Fibroblast of lung (primary cell): Measurements from ENCODE around the gene WWOX. TPM values are rescaled to one million over a fixed set of nuclear protein-coding genes. Genes with fewer than 3 reads are reported as not detected.

ENCODE experiments used
- DNase-seq, 2 donors: peaks; one replicate each; pipeline versions ENCODE4 v3.0.0 to v3.0.0-alpha.2; 2010; ENCODE audit warnings: low read depth in 2 of 2
- H2AFZ ChIP-seq: 2 replicates; pipeline ENCODE4 v1.5.1; 2012; ENCODE audit warnings: low read length, control low read depth, inconsistent platforms
- H3K27ac ChIP-seq: 2 replicates; pipeline ENCODE4 v1.5.1; 2011; ENCODE audit warnings: low read length, control low read depth; ENCODE audit not compliant: insufficient read depth
- H3K27me3 ChIP-seq: 2 replicates; pipeline ENCODE4 v1.5.1; 2011; ENCODE audit warnings: mild to moderate bottlenecking, low read length; ENCODE audit not compliant: control insufficient read depth, insufficient read depth
- H3K36me3 ChIP-seq: 2 replicates; pipeline ENCODE4 v1.5.1; 2011; ENCODE audit warnings: low read length; ENCODE audit not compliant: control insufficient read depth, insufficient read depth
- H3K4me1 ChIP-seq: 2 replicates; pipeline ENCODE4 v1.5.1; 2011; ENCODE audit warnings: low read length; ENCODE audit not compliant: control insufficient read depth, insufficient read depth; ENCODE audit errors: extremely low read depth
- H3K4me2 ChIP-seq: 2 replicates; pipeline ENCODE4 v1.5.1; 2011; ENCODE audit warnings: low read length, control low read depth; ENCODE audit not compliant: insufficient read depth; ENCODE audit errors: extremely low read depth
- H3K4me3 ChIP-seq, 4 experiments: fragments of 200-600 bp in 1 of 4; sonication (generic) in 1 of 4; replicated peaks in 1 of 4; 2 replicates each; pipeline ENCODE4 v1.5.1; 2011 to 2016; ENCODE audit warnings: low read length in 4 of 4, low read depth in 3 of 4, mild to moderate bottlenecking in 3 of 4, control low read depth in 2 of 4, inconsistent platforms in 1 of 4, mixed read lengths in 1 of 4; ENCODE audit not compliant: insufficient read depth in 1 of 4; ENCODE audit errors: control extremely low read depth in 1 of 4
- H3K79me2 ChIP-seq: 2 replicates; pipeline ENCODE4 v1.5.1; 2012; ENCODE audit warnings: mild to moderate bottlenecking, low read length, inconsistent platforms; ENCODE audit not compliant: control insufficient read depth, insufficient read depth
- H3K9ac ChIP-seq: 2 replicates; pipeline ENCODE4 v1.5.1; 2011; ENCODE audit warnings: mild to moderate bottlenecking, low read length, control low read depth; ENCODE audit not compliant: insufficient read depth
- H3K9me3 ChIP-seq: 2 replicates; pipeline ENCODE4 v1.5.1; 2012; ENCODE audit warnings: low read depth, low read length; ENCODE audit not compliant: control insufficient read depth, insufficient read depth
- H4K20me1 ChIP-seq: 2 replicates; pipeline ENCODE4 v1.5.1; 2011; ENCODE audit warnings: low read length; ENCODE audit not compliant: control insufficient read depth, insufficient read depth; ENCODE audit errors: extremely low read depth
- EZH2 ChIP-seq: IDR thresholded peaks from 2 replicates; pipeline ENCODE4 v1.5.1; 2012; ENCODE audit warnings: low read length, control low read depth, mild to moderate bottlenecking; ENCODE audit errors: missing control alignments
- polyA plus RNA-seq, 2 donors: library from polyadenylated mRNA; depleted of rRNA in 1 of 2; stranded (reverse) in 1 of 2; unstranded in 1 of 2; fragments of >200 nt; gene quantifications; 2 replicates each; pipeline ENCODE4 v1.2.1, GENCODE V29; 2011 to 2012; ENCODE audit warnings: missing spikeins in 1 of 2
- total RNA-seq: library from RNA; depleted of rRNA; stranded (reverse); fragments of >200 nt; gene quantifications from 2 replicates; pipeline ENCODE4 v1.2.1, GENCODE V29; 2014
- TF ChIP-seq, protein P1 (sequence below), 2 donors: IDR thresholded peaks in 1 of 2; conservative IDR thresholded peaks in 1 of 2; 1 replicate in 1 of 2; 2 replicates in 1 of 2; pipeline ENCODE4 v1.5.1; 2011 to 2012; ENCODE audit warnings: low read length in 2 of 2, control low read depth in 1 of 2, inconsistent platforms in 1 of 2, low read depth in 1 of 2, mild to moderate bottlenecking in 1 of 2

The WWOX gene
- total and polyA plus RNA-seq, 2 donors (not counting 1 experiment from before 2014, with no cell fraction given) = 5.6 to 16.3 TPM

DNA sequence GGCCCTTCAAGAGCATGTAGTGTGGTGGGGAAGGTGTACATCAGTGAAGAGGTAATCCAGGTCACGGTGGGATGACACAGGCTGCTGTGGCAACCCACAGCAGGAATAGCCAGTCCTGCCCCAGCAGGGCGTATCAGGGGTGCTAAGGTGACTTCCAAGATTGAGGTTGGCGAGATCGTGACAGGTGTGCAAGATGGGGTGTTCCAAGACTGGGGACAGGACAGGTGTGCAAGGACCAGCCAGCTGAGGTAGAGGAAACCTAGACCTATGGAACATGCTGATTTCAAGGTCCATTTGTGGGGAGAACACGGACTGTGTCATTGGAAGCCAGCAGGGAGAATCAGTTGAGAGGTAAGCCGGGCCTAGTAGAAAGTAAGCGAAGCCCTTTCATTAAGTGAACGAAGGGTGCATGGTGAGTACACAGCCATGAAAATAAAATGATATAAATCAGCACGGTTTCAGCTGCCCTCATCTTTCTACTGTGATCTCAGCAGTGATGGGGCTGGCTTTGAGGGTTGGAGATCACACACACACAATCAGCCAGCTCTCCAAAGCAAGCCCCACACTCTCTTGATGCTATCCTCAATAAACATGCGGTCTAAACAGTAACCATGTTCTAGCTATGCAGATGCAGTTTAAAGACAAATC is 497.0 kb downstream of the WWOX start:
- H3K27ac ChIP-seq = no peak overlapping the region
- no peaks in the 10 kb centered on the region for H3K9me3 ChIP-seq
- no peaks in the 10 kb centered on the region for H4K20me1 ChIP-seq
- H3K4me2 ChIP-seq = no peak overlapping the region
- no peaks in the 10 kb centered on the region for H3K4me1 ChIP-seq
- no peak overlapping the region for H3K4me3 ChIP-seq
- H3K9ac ChIP-seq = no peak overlapping the region
- H3K36me3 ChIP-seq = no peaks in the 10 kb centered on the region
- no peaks in the 10 kb centered on the region for H3K27me3 ChIP-seq
- no peaks in the 10 kb centered on the region for H3K79me2 ChIP-seq
- TF ChIP-seq, protein P1, sequence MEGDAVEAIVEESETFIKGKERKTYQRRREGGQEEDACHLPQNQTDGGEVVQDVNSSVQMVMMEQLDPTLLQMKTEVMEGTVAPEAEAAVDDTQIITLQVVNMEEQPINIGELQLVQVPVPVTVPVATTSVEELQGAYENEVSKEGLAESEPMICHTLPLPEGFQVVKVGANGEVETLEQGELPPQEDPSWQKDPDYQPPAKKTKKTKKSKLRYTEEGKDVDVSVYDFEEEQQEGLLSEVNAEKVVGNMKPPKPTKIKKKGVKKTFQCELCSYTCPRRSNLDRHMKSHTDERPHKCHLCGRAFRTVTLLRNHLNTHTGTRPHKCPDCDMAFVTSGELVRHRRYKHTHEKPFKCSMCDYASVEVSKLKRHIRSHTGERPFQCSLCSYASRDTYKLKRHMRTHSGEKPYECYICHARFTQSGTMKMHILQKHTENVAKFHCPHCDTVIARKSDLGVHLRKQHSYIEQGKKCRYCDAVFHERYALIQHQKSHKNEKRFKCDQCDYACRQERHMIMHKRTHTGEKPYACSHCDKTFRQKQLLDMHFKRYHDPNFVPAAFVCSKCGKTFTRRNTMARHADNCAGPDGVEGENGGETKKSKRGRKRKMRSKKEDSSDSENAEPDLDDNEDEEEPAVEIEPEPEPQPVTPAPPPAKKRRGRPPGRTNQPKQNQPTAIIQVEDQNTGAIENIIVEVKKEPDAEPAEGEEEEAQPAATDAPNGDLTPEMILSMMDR (conservative IDR thresholded peaks at IDR 0.05 in 1 of 2, IDR thresholded peaks at IDR 0.05 in 1 of 2; ENCODE audit: low read depth in 1 of 2, low read length in 2 of 2) = no peak
- TF ChIP-seq EZH2 = no peak
- no peak overlapping the region for H2AFZ ChIP-seq
- no peak for DNase-seq

DNA sequence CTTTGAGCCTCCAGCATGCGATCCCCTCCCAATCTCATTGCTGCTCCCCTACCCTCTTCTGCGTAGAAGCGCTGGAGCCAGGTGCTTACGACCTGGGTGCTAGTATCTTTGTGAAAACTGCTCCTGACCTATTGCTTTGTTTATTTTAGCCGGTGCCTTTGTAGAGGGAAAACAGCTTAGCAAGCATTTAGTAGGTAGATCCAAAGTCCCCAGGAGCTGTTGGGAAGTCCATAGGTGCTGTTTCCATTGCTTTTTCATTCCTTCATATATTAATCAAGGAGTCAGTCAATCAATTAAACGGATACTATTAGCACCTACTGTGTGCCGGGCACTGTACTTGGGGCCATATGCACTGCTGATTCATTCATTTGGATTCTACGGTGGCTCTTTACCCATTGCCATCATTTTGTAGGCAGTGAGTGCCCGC is 497.6 kb downstream of the WWOX start:
- H3K4me3 ChIP-seq = no peak overlapping the region
- H3K9me3 ChIP-seq = no peaks in the 10 kb centered on the region
- H3K36me3 ChIP-seq = no peaks in the 10 kb centered on the region
- no peak overlapping the region for H3K27ac ChIP-seq
- no peak overlapping the region for H2AFZ ChIP-seq
- H3K79me2 ChIP-seq = no peaks in the 10 kb centered on the region
- no peak overlapping the region for H3K4me2 ChIP-seq
- no peak for DNase-seq
- no peak for TF ChIP-seq EZH2
- TF ChIP-seq, protein P1 (conservative IDR thresholded peaks at IDR 0.05 in 1 of 2, IDR thresholded peaks at IDR 0.05 in 1 of 2; ENCODE audit: low read depth in 1 of 2, low read length in 2 of 2) = no peak
- H3K27me3 ChIP-seq = no peaks in the 10 kb centered on the region
- H3K4me1 ChIP-seq = no peaks in the 10 kb centered on the region
- H4K20me1 ChIP-seq = no peaks in the 10 kb centered on the region
- H3K9ac ChIP-seq = no peak overlapping the region

DNA sequence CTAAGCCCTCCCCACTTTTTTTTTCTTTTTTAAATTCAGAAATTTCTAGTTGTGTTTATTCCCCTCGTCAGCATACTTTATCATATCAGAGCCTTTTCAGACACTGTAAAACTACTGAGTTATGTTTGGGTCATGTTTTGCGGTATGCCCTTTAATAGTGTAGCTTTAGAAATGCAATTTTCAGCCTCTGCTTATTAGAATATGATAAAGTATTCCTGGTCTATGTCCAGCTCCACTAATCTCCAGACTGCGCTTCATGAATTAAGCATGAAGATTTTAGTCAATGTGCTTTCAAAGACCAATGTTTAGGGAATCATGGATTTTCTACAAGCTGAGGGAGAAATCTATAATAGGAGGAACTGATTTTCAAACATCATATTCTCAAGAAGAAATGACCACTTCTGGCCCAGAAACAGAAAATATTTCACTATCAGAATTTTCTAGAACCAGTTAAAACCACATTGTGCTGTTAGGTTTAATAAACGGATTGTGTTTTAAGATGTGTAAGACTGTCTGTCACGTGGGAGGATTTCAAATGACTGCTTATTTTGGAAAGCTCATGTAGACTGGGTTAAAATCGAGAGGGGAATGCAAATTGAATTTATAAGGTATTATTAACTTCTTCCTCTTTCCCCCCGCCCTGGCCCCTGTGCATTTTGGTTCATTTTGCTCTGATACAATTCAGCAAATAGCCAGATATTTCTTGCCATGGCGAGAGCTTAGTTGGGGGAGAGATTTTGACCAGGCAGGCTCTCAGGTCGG is 498.5 kb downstream of the WWOX start:
- H2AFZ ChIP-seq = no peak overlapping the region
- H3K4me2 ChIP-seq = no peak overlapping the region
- no peaks in the 10 kb centered on the region for H3K9me3 ChIP-seq
- H3K79me2 ChIP-seq = no peaks in the 10 kb centered on the region
- no peak overlapping the region for H3K4me3 ChIP-seq
- no peak overlapping the region for H3K27ac ChIP-seq
- DNase-seq = no peak
- no peaks in the 10 kb centered on the region for H3K27me3 ChIP-seq
- no peaks in the 10 kb centered on the region for H3K36me3 ChIP-seq
- no peaks in the 10 kb centered on the region for H3K4me1 ChIP-seq
- no peaks in the 10 kb centered on the region for H4K20me1 ChIP-seq
- H3K9ac ChIP-seq = no peak overlapping the region
- TF ChIP-seq EZH2 = no peak
- TF ChIP-seq, protein P1 (conservative IDR thresholded peaks at IDR 0.05 in 1 of 2, IDR thresholded peaks at IDR 0.05 in 1 of 2; ENCODE audit: low read depth in 1 of 2, low read length in 2 of 2) = no peak
